Astrocyte of the cerebellum (primary cell): ENCODE data around the gene NUDT3.

Experiments
- DNase-seq: peaks from one replicate; pipeline ENCODE4 v3.0.0-alpha.2; 2011; ENCODE audit warnings: low read depth
- H3K4me3 ChIP-seq: 2 replicates; pipeline ENCODE4 v1.5.1; 2011; ENCODE audit warnings: mild to moderate bottlenecking, low read depth, low read length, moderate library complexity
- in situ Hi-C: cut with HindIII; loops from 2 replicates; pipeline ENCODE4 v1.10.0; 2017; ENCODE audit warnings: low sequenced_read_pairs
- TF ChIP-seq, protein P1 (sequence below): IDR thresholded peaks from 2 replicates; pipeline ENCODE4 v1.5.1; 2012; ENCODE audit warnings: low read length, low read depth, moderate library complexity, mild to moderate bottlenecking; ENCODE audit errors: missing control alignments

The NUDT3 gene

DNA sequence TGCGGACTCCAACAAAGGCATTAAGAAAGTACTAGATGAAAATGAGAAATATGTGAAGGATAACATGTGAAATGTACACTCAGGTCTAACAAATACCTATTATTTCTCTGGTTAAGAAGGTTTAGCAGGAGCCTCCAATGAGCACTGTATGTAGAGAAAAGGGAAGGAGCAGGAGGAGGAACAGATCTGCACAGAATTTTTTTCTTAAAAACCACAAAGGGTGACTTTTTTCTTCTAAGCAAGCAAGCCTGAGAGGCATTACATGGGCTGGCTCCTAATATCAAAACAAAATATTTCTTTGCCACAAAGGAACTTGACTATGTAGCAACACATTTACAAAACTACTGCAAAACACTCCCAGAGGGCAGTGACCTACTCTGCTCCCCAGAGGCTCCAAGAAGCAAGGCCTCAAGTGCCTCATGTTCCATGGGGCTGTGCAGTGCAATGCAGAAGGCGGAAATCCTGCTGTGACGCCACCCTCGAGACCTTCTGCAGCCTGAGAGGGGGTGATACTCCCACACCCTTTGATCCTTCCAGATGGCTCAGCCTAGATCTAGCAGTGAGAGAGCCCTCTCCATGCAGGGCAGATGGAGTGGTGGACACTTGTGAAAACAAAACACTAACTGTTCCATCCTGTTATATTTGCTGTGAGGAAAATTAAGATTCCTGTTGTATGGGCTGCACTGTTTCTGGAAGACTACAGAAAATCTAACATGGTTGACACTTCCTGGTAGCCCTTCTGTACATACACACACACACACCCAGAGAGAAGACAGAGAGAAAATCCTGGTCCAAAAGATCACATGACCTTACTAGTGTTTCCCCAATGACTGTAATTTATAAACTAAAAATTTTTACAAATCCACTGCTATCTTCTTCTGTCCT lies 107.7 kb downstream of the NUDT3 start:
- TF ChIP-seq, protein P1, sequence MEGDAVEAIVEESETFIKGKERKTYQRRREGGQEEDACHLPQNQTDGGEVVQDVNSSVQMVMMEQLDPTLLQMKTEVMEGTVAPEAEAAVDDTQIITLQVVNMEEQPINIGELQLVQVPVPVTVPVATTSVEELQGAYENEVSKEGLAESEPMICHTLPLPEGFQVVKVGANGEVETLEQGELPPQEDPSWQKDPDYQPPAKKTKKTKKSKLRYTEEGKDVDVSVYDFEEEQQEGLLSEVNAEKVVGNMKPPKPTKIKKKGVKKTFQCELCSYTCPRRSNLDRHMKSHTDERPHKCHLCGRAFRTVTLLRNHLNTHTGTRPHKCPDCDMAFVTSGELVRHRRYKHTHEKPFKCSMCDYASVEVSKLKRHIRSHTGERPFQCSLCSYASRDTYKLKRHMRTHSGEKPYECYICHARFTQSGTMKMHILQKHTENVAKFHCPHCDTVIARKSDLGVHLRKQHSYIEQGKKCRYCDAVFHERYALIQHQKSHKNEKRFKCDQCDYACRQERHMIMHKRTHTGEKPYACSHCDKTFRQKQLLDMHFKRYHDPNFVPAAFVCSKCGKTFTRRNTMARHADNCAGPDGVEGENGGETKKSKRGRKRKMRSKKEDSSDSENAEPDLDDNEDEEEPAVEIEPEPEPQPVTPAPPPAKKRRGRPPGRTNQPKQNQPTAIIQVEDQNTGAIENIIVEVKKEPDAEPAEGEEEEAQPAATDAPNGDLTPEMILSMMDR, result no peak
- peak; percentile 23 for DNase-seq
- no peak overlapping the region for H3K4me3 ChIP-seq
- in situ Hi-C loops, result no loop called here

DNA sequence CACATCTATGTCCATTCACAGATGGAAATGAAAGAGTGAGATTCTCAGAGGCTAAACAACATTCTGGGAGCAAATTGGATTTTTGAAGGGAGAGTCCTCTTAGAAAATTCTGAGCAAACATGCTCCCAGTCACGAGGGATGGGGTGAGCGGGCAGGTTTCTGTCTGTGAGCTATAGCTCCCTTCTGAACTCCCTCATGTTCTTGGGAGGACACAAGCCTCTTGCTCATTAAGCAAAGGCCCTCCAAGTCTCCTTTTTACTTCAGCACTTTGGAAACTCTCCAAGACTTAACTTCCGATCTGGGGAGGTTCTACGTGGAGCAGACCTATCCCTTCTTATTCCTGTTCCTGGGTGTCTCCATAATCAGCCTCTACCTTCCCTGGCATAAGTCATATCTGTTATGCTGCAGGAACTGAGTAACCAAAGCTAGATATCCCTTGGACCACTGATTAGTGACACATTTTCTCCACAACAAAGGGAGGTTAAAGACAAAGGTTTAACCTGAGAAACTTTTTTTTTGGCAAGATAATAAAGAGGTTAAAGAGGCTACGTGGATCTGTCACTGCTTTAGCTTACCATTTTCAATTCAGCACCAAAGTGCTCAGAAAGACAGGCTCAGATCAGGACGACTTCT lies 110.7 kb downstream of the NUDT3 start:
- in situ Hi-C loops, result no loop called here
- no peak for DNase-seq
- TF ChIP-seq, protein P1, result no peak

DNA sequence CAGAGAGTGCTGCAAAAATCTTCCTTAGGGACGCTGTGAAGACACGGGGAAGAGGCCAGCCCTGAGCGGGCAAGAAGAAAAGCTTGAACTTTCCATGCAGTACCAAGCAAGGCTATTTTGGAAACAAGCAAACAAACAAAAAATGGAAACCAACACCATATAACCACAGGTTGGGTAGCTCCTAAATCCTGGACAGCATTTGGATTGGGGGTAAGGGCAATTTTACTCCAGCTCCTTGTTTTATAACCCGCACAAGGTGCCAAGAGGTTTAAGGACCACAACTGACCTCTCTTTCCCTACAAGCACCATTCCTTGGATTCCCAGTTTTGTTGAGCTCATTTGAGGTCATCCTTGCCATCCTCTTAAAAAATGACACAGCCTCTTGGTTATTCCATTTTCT lies 112.3 kb downstream of the NUDT3 start:
- no peak overlapping the region for H3K4me3 ChIP-seq
- TF ChIP-seq, protein P1, result no peak
- DNase-seq, result no peak
- in situ Hi-C loops, result no loop called here

More for the DNA sequence above, 110.7 kb downstream of the NUDT3 start:
- H3K4me3 ChIP-seq, result no peak overlapping the region

DNA sequence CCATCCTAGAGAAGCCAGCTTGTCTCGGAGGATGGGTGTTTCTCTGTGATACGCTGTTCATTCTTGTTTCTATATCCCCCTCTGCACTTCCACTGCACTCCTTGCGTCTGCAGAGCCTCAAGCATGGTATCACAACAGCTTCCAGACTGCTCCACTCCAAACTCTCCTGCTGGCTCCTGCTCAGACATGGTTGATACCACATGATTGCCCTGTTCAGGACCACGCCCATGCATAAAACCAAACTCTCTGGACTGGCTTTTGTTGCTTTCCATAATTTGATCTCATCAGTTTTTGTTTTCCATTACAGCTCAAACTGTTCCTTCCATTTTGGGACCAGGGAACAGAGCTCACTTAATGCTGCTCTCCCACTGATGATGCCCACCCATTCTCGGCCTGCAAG lies 113.6 kb downstream of the NUDT3 start:
- TF ChIP-seq, protein P1, result no peak
- DNase-seq, result no peak
- in situ Hi-C loops, result no loop called here
- no peak overlapping the region for H3K4me3 ChIP-seq

DNA sequence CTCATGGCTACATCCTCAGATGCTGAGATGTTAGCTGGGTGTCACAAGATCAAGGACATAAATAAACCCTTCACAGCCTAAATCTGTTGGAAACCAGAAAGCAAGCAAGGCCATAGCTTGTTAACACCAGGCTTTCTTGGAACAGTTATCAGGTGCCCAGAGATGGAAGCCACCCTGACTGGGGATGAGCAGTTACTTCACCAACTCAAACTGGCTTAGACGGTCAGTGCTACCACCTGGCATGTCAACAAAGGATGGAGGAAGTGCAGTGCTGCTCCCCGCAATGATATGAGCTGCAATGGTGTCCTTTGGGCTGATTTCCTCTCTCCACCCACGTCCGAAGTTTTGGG lies 114.7 kb downstream of the NUDT3 start:
- no peak for DNase-seq
- TF ChIP-seq, protein P1, result no peak
- in situ Hi-C loops, result no loop called here
- H3K4me3 ChIP-seq, result no peak overlapping the region

DNA sequence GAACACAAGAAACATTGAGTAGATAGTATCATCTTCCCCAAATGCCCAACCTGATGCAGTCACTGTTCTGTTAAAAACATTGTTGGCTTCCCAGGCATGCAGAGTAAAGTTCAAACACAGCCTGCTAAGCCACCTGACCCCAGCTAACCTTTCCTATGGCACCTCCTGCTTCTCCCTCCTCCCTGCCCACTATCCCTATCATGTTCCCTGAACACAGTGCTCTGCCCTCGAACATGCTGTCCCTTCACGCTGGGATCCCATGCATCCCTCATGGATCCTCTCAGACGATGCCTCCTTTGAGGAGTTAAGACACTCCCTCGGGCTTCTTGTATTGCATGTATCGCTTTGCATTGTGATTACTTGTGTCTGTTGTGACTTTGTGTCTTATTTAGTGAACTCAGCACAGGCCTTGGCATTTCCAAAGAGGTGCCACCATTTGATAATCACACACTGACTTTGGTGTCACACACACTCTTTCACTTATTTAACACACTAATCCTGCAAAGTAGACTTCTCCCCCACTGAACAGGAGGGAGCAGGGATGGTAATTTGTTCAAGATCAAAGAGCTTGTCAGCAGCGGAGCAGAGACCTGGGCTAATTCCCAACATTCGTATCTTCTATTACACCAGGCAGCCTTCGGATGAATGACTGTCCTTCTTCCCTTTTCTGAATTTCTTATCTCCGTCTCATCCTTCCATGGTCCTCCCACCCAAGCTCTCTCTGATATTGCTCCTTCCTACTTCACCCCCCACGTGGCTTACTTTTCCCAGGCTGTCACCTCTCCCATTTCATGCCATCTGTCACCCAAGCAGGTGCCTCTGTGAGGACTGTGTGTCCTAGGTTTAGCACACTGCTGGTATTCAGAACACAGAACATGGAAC lies 115.3 kb downstream of the NUDT3 start:
- in situ Hi-C loops, result no loop called here
- no peak for DNase-seq
- no peak overlapping the region for H3K4me3 ChIP-seq
- TF ChIP-seq, protein P1, result no peak
